Testis (tissue), 3 donors: Measurements from ENCODE around the gene DAND5. TPM values are rescaled to one million over a fixed set of nuclear protein-coding genes. Genes with fewer than 3 reads are reported as not detected.
A peak's percentile ranks its signal among the peaks of the same experiment; 100 is the strongest.

Experiments used
- DNase-seq: peaks from one replicate; pipeline ENCODE4 v3.0.0-alpha.2; 2019
- H3K27ac ChIP-seq, 2 donors: fragments of 200-600 bp; sonication (generic); one replicate each; pipeline ENCODE4 v1.5.1; 2019
- H3K27me3 ChIP-seq: fragments of 200-600 bp; sonication (generic); one replicate; pipeline ENCODE4 v1.5.1; 2019
- H3K36me3 ChIP-seq: fragments of 200-600 bp; sonication (generic); one replicate; pipeline ENCODE4 v1.5.1; 2017; ENCODE audit warnings: low read depth; ENCODE audit errors: missing control alignments
- H3K4me1 ChIP-seq: fragments of 200-600 bp; sonication (generic); one replicate; pipeline ENCODE4 v1.5.1; 2019
- H3K4me3 ChIP-seq, 2 donors: fragments of 200-600 bp; sonication (generic); one replicate each; pipeline ENCODE4 v1.5.1; 2017 to 2019
- H3K9me3 ChIP-seq: fragments of 200-600 bp; sonication (generic); one replicate; pipeline ENCODE4 v1.5.1; 2017
- CTCF ChIP-seq, 3 experiments: fragments of 450-650 bp in 2 of 3; fragments of 200-600 bp in 1 of 3; sonication (generic) in 1 of 3; IDR thresholded peaks; one replicate each; pipeline ENCODE4 v1.5.1; 2016 to 2019; ENCODE audit warnings: antibody characterized with exemption in 3 of 3, mild to moderate bottlenecking in 2 of 3, moderate library complexity in 1 of 3
- POLR2A ChIP-seq: fragments of 450-650 bp; IDR thresholded peaks from one replicate; pipeline ENCODE4 v1.6.1; 2017; ENCODE audit warnings: antibody characterized with exemption, mild to moderate bottlenecking, moderate library complexity
- WGBS, 2 donors: methylation state at CpG; one replicate each; pipeline ENCODE4 v1.1.5; 2018; 5-methylcytosine and 5-hydroxymethylcytosine counted together
- intact Hi-C: fragments of 100-400 bp; cut with DNase I; formaldehyde crosslinking; loops from one replicate; pipeline ENCODE4 v1.15.1; 2023; ENCODE audit warnings: low total_unique reads
- polyA plus RNA-seq: library from polyadenylated mRNA; stranded (reverse); fragments of 350-450 nt; fragmentation: Illumina TruSeq; extraction: RNeasy Lipid Tissue Mini Kit (QIAGEN cat#74804); gene quantifications from one replicate; pipeline ENCODE4 v1.2.3, GENCODE V29; 2014; ENCODE audit warnings: low read depth, low replicate concordance; ENCODE audit not compliant: insufficient read depth
- total RNA-seq, 2 donors: library from RNA; depleted of rRNA; stranded (reverse); fragments of >200 nt; gene quantifications; one replicate each; pipeline ENCODE4 v1.2.3, GENCODE V29; 2016

The DAND5 gene
- total and polyA plus RNA-seq, 3 donors from 2014 or later, result 0.16 to 2.8 (median 1.4) TPM

- H3K4me3 ChIP-seq, result no peak overlapping the region
- 29 to 42% methylated on average over 7 of the region's 7 CpGs for WGBS, 2 donors
- peaks cover 60% of the 10 kb centered on the region for H3K4me1 ChIP-seq
- no peaks in the 10 kb centered on the region for H3K27me3 ChIP-seq
- no peaks in the 10 kb centered on the region for H3K36me3 ChIP-seq
- no peaks in the 10 kb centered on the region for H3K9me3 ChIP-seq
- intact Hi-C loops, result no loop called here
- peak overlapping the region; percentile 77 to 88 for H3K27ac ChIP-seq
- TF ChIP-seq POLR2A (no peak), CTCF (IDR thresholded peaks at IDR 0.05) (no peak)
- DNase-seq, result no peak
These were observed 46.9 kb downstream of the DAND5 start for GRCh38 chr19:13016245-13016627.

GRCh38 chr19:13016628-13017305 is 47.4 kb downstream of the DAND5 start:
- H3K27me3 ChIP-seq, result no peaks in the 10 kb centered on the region
- peaks cover 66% of the 10 kb centered on the region for H3K4me1 ChIP-seq
- no peak overlapping the region for H3K4me3 ChIP-seq
- H3K27ac ChIP-seq, result peak overlapping the region; percentile 77 to 88
- WGBS, 2 donors, result 36 to 43% methylated on average over 22 of the region's 22 CpGs
- intact Hi-C loops, result no loop called here
- H3K9me3 ChIP-seq, result no peaks in the 10 kb centered on the region
- no peak for TF ChIP-seq CTCF (IDR thresholded peaks at IDR 0.05)
- TF ChIP-seq POLR2A, result no peak
- no peak for DNase-seq
- H3K36me3 ChIP-seq, result no peaks in the 10 kb centered on the region

- no peak overlapping the region for H3K4me3 ChIP-seq
- no peaks in the 10 kb centered on the region for H3K9me3 ChIP-seq
- WGBS, 2 donors, result 38 to 56% methylated on average over 14 of the region's 14 CpGs
- TF ChIP-seq CTCF (IDR thresholded peaks at IDR 0.05) (no peak), POLR2A (no peak)
- intact Hi-C loops, result no loop called here
- H3K4me1 ChIP-seq, result peaks cover 69% of the 10 kb centered on the region
- no peaks in the 10 kb centered on the region for H3K36me3 ChIP-seq
- H3K27me3 ChIP-seq, result no peaks in the 10 kb centered on the region
- peak overlapping the region; percentile 77 to 88 for H3K27ac ChIP-seq
- no peak for DNase-seq
These were observed 48.1 kb downstream of the DAND5 start for GRCh38 chr19:13017306-13018034.

- no peaks in the 10 kb centered on the region for H3K36me3 ChIP-seq
- TF ChIP-seq POLR2A (no peak), CTCF (IDR thresholded peaks at IDR 0.05) (no peak)
- H3K9me3 ChIP-seq, result no peaks in the 10 kb centered on the region
- H3K4me3 ChIP-seq, result no peak overlapping the region
- intact Hi-C loops, result no loop called here
- H3K27ac ChIP-seq, result peak overlapping the region; percentile 77 to 88
- peak; percentile 80 for DNase-seq
- H3K4me1 ChIP-seq, result peaks cover 65% of the 10 kb centered on the region
- no peaks in the 10 kb centered on the region for H3K27me3 ChIP-seq
- 26 to 41% methylated on average over 20 to 21 of the region's 21 CpGs for WGBS, 2 donors
These were observed 48.9 kb downstream of the DAND5 start for GRCh38 chr19:13018035-13018914.
